Subcutaneous adipose tissue (tissue), 4 donors: ENCODE results near the gene DGKD. TPM values are rescaled to one million over a fixed set of nuclear protein-coding genes. Genes with fewer than 3 reads are reported as not detected.

Experiments
- CTCF ChIP-seq: fragments of 450-650 bp; IDR thresholded peaks from one replicate; pipeline ENCODE4 v1.5.1; 2016; ENCODE audit warnings: low read depth, mild to moderate bottlenecking, control low read depth, antibody characterized with exemption, moderate library complexity
- total RNA-seq, 4 donors: library from RNA; depleted of rRNA; stranded (reverse); fragments of >200 nt; gene quantifications; one replicate each; pipeline ENCODE4 v1.1.0, GENCODE V29; 2016

Gene DGKD
- total RNA-seq, 4 donors from 2014 or later: 13.0 to 24.9 (median 17.8) TPM

GRCh38 chr2:233433029-233433428 is 78.7 kb downstream of the DGKD start:
- no peak for TF ChIP-seq CTCF

GRCh38 chr2:233433794-233434193 is 79.5 kb downstream of the DGKD start:
- no peak for TF ChIP-seq CTCF

GRCh38 chr2:233434666-233435330 is 80.5 kb downstream of the DGKD start:
- TF ChIP-seq CTCF: no peak

GRCh38 chr2:233435436-233436190 is 81.3 kb downstream of the DGKD start:
- TF ChIP-seq CTCF: no peak

GRCh38 chr2:233436191-233436581 is 81.9 kb downstream of the DGKD start:
- no peak for TF ChIP-seq CTCF

DNA sequence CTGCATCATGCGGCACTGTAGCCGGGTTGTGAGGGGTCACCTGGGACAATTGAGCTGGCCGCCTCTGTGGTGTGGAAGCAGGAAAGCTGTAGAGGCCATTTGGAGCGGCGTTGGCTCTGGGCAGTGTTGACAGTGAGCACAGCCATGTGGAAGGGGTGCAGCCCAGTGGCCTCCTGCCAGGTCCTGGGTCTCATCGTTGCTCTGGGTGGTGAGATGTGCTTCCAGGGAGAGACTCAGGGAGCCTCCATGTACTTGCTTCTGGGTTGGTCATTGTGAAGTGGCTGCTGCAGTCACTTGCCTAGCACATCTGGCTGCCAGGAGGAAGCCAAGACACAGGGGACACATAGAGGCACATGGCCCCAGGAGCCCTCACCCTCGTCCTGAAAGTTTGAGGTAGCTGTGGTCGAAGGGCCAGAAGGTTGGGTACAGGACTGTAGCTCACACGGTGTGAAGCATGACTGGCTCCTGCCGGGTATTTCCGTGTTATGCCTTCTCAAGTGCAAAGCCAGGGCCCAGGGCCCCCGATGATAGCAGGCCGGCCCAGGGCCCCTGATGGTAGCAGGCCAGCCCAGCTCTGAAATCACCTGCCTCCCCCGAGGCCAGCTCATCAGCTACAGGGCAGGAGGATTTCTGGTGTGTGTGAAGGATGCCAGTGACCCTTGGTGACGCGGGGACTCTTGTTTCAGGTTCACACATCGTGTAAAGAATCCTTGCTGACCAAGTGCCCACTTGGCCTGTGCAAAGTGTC is 82.6 kb downstream of the DGKD start:
- TF ChIP-seq CTCF: no peak

- no peak for TF ChIP-seq CTCF
Measured at GRCh38 chr2:233437439-233437955, 83.2 kb downstream of the DGKD start.
